Measurements from ENCODE around the gene TCIRG1.
"Not testable (repeated sequence)": the region's sequence is repeated elsewhere in the genome, so short reads cannot be mapped to it uniquely, and the experiment has no call there.

TCIRG1 gene, protein sequence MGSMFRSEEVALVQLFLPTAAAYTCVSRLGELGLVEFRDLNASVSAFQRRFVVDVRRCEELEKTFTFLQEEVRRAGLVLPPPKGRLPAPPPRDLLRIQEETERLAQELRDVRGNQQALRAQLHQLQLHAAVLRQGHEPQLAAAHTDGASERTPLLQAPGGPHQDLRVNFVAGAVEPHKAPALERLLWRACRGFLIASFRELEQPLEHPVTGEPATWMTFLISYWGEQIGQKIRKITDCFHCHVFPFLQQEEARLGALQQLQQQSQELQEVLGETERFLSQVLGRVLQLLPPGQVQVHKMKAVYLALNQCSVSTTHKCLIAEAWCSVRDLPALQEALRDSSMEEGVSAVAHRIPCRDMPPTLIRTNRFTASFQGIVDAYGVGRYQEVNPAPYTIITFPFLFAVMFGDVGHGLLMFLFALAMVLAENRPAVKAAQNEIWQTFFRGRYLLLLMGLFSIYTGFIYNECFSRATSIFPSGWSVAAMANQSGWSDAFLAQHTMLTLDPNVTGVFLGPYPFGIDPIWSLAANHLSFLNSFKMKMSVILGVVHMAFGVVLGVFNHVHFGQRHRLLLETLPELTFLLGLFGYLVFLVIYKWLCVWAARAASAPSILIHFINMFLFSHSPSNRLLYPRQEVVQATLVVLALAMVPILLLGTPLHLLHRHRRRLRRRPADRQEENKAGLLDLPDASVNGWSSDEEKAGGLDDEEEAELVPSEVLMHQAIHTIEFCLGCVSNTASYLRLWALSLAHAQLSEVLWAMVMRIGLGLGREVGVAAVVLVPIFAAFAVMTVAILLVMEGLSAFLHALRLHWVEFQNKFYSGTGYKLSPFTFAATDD

GRCh38 chr11:68038718-68039525 lies at the start of gene TCIRG1:
TSS of gene TCIRG1 (plus strand) at chr11:68039025. CDS start at chr11:68041272, 2,247 bp downstream.
- FAIRE-seq (peak; percentile 60), DNase-seq (ENCODE audit: extremely low spot score, insufficient read length, low read depth) (peak; percentile 85)

DNA sequence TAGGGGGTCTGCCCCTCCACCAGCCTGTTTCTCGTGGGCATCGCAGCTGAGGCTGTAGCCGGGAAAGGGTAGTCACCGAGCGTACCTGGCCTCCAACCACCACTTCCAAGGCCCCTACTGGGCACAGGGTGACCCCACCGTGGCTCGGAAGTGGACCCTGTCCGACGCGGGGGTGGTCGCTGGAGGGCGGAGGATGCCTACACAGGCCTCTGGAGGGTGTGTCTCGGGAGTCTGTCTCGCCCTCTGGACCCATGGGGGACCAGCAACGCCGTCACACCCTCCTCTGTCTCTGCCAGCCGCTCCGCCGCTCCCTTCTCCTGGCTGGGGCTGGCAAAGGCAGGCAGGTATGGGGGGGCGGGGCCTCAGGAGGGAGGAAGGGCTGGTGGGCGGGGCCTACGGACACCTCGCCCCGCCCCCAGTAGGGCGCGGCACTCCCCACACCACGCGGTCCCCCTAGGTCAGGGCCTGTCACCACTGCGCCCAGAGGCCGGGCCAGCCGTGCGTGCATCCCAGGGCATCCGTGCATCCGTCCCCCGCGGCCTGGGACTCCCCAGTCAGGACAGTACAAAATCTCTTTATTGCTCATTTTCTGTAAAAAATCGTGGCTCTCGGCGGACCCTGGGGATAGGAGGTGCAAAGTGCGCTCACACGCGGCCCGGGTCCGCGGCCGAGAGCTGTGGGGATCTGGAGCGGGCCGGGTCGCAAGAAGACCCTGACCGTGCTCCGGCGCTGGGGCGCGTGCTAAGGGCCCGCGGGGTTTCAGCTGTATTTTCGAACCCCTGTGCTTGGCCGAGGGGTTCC lies 48.1 kb upstream of the TCIRG1 start:
- not testable (repeated sequence) for DNase-seq (ENCODE audit: extremely low spot score, insufficient read length, low read depth); FAIRE-seq

DNA sequence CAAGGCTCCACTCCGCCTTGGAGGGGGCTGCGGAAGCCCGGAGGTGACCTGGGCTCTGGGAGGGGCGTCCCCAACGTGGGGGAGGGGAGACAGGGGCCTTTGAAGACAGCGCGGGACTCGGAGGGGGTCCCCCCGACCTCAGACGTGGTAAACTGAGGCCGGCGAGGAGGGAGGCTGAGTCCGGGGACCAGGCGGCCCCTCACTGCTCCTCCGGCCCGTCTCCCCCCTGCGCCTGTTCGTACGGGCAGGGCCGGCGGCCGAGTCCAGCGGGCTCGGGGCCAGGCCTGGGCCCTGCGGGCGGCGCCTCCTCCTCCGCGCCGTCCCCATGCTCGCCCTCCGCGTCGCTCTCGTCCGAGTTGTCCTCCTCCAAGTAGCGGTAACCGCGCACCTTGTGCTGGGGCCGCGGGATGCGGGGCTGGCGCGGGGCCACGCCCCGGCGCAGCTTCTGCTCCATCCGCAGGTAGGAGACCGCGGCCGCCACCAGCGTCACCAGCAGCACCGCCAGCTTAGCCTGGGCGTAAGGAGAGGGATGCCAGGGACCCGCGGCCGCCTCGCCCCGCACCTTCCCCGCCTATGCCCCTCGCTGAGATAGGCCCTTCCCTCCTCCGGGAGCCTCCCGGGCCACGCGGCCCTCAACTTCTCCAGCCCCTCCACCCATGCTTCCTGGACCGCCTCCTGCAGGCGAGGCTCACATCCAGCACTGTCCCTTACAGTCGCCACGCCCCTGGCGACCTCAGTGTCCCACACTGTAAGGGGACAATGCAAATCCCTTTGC lies 47.3 kb upstream of the TCIRG1 start:
- FAIRE-seq; DNase-seq (ENCODE audit: extremely low spot score, insufficient read length, low read depth): not testable (repeated sequence)

GRCh38 chr11:67993821-67994220 lies 45.0 kb upstream of the TCIRG1 start:
- not testable (repeated sequence) for FAIRE-seq; DNase-seq (ENCODE audit: extremely low spot score, insufficient read length, low read depth)

DNA sequence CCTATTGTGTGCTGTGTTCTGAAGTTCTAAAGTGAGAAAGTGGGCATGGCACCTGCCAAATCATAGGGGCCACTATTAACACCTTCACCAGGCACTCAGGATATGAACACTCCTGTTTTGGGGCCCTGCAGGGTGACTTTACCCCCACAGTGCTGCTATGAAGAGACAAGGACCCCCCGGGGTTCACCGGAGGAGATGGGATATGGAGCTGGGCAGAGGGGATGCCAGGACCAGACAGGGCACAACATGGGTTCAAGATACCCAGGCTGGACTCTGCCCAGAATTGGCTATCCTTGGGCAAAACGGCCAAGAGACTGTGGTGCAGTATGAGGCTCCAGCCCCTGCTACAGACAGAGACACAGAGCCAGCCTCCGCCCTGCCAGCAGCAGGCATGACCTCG lies 44.4 kb upstream of the TCIRG1 start:
- not testable (repeated sequence) for FAIRE-seq; DNase-seq (ENCODE audit: extremely low spot score, insufficient read length, low read depth)

DNA sequence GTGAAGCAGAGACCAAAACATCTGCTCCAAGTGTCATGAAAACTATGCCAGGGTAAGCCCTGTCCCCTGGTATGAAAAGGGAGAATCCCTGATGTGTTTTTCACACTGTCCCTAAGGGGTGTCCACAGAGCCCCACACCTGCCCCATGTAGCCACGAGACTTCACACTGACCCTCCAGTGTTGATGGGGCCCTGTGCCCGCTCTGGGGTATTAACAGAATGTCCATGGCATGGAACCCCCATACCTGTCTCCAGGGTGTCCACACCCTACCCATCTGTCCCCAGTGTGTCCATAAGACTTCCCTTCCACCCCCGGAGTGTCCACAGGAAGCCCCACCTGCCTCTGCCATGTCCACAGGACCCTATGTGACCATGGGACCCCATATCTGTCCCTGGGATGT lies 43.7 kb upstream of the TCIRG1 start:
- FAIRE-seq; DNase-seq (ENCODE audit: extremely low spot score, insufficient read length, low read depth): not testable (repeated sequence)

DNA sequence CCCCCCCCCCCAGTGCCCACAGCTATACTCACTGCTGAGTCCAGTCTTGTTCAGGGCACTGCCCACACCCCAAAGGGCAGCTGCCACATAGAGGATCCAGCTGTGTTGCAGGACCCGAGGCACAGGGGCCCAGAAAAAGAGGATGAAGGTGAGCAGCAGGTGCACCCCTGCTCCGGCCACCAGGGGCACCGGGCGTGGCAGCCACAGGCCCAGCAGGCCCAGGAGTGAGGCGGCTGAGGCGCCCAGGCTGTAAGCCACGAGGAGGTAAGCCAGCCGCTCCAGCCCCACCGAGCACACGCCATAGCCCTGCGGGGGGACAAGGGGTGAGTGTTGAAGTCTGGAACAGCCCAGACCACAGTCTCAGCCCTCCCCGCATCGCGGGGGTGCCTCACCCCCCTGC lies 43.2 kb upstream of the TCIRG1 start:
- DNase-seq (ENCODE audit: extremely low spot score, insufficient read length, low read depth); FAIRE-seq: not testable (repeated sequence)

GRCh38 chr11:67996051-67996450 lies 42.8 kb upstream of the TCIRG1 start:
- no peak for DNase-seq (ENCODE audit: extremely low spot score, insufficient read length, low read depth)
- no peak for FAIRE-seq

- no peak for FAIRE-seq
- no peak for DNase-seq (ENCODE audit: extremely low spot score, insufficient read length, low read depth)
Observed at GRCh38 chr11:67996622-67997474, 42.0 kb upstream of the TCIRG1 start.

- FAIRE-seq = no peak
- DNase-seq (ENCODE audit: extremely low spot score, insufficient read length, low read depth) = no peak
Observed at GRCh38 chr11:67997475-67997921, 41.3 kb upstream of the TCIRG1 start.

DNA sequence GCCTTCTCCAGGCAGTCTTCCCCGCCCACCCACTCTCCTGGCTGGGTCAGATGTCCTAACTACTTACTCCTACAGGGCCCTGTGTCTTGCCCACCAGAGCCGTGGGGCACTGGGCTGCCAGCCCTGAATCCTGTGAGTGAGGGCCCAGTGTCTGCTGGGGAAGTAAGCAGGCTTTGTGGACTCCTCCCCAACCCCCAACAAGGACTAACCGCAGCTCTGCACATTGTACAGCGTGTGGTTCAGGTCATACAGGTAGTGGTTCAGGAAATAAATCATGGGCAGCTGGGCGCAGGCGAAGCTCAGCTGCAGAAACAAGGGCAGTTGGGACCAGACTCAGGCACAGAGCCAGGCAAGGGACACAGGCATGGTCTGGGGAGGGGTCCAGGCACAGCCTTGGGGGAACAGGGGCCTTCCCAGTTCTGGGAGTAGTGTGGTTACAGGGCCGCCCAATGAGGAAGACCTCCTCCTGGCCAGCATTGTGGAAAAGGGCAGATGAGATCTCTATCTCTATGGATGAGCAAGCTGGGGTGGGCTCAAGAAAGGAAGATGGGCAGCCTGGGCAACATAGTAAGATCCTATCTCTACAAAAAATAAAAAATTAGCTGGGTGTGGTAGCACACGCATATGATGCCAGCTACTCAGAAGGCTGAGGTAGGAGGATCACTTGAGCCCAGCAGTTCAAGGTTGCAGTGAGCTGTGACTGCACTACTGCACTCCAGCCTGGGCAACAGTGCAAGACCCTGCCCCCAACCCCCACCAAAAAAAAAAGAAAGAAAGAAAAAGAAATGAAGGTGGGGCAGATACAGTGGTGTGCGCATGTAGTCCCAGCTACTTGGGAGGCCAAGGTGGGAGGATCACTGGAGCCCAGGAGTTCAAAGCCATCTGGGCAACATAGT lies 40.4 kb upstream of the TCIRG1 start:
- FAIRE-seq (no peak), DNase-seq (ENCODE audit: extremely low spot score, insufficient read length, low read depth) (no peak)

- no peak for FAIRE-seq
- DNase-seq (ENCODE audit: extremely low spot score, insufficient read length, low read depth) = no peak
Observed at GRCh38 chr11:67999201-67999629, 39.6 kb upstream of the TCIRG1 start.

GRCh38 chr11:67999704-68000103 lies 39.1 kb upstream of the TCIRG1 start:
- no peak for DNase-seq (ENCODE audit: extremely low spot score, insufficient read length, low read depth)
- FAIRE-seq = no peak

GRCh38 chr11:68002575-68002937 lies 36.3 kb upstream of the TCIRG1 start:
- FAIRE-seq (peak; percentile 92), DNase-seq (ENCODE audit: extremely low spot score, insufficient read length, low read depth) (no peak)

DNA sequence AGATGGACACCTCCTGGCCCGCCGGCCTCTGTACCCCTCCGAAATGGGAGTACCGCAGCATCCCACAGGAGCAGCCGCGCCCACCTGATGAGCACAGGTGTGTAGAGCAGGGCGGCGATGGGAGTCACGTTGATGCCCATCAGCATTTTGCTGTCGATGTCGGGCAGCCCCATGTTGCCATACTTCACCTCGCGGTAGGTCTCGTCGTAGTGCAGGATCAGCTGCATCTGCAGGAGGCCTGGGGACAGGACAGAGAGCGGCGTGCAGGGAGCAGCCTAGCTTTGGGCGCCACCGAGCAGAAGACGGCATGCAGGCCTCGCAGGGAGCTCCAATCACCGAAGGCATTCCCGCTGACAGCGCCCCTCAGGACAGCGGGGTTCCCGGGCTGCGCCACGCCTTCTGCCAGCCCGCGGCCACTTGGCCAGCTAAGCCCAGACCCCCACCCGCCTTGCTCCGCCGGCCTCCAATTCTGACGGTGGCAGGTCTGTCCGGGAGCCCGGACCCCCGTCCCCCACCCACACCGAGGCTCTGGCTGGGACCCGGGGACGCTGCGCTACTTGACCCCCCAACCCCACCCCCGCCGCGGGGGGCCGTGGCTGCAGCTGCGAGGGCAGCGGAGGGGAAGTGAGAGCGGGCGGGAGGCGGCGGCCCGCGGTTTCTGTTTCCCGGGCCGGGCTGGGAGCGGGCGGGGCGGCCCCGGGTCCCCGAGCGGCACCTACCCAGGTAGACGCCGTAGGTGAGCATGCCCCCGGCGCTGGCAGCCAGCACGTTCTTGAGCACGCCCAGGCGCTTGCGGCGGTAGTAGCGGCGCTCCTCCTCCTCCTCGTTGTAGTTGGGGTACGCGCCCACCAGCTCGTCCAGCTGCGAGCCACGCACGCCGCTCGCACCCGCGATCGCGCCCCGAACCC lies 35.6 kb upstream of the TCIRG1 start:
- FAIRE-seq = no peak
- no peak for DNase-seq (ENCODE audit: extremely low spot score, insufficient read length, low read depth)

All from GM18507 (cell line).